ENCODE measurements around the gene ALDH1A1.

The ALDH1A1 gene

GRCh38 chr9:72904267-72905093 lies 48.4 kb downstream of the ALDH1A1 start:
- H3K36me3 Mint-ChIP-seq (ENCODE audit: insufficient read depth): no peaks in the 10 kb centered on the region
- ATAC-seq (replicated peaks; ENCODE audit: extremely low read depth, poor library complexity, severe bottlenecking): no peak
- no peaks in the 10 kb centered on the region for H3K4me1 Mint-ChIP-seq
- no peaks in the 10 kb centered on the region for H3K9me3 Mint-ChIP-seq
- DNase-seq (ENCODE audit: low spot score in 2 of 2): no peak
- H3K27me3 Mint-ChIP-seq: peaks cover 14% of the 10 kb centered on the region
- no peak overlapping the region for H3K27ac Mint-ChIP-seq (ENCODE audit: low read depth)
- no peak overlapping the region for H3K4me3 Mint-ChIP-seq

- Mint-ChIP-seq H3K27ac (ENCODE audit: low read depth) (no peak overlapping the region), H3K9me3 (no peaks in the 10 kb centered on the region), H3K27me3 (peaks cover 14% of the 10 kb centered on the region), H3K4me3 (no peak overlapping the region), H3K36me3 (ENCODE audit: insufficient read depth) (no peaks in the 10 kb centered on the region), H3K4me1 (no peaks in the 10 kb centered on the region)
- no peak for DNase-seq (ENCODE audit: low spot score in 2 of 2)
- no peak for ATAC-seq (replicated peaks; ENCODE audit: extremely low read depth, poor library complexity, severe bottlenecking)
Observed at GRCh38 chr9:72903103-72903502, 49.8 kb downstream of the ALDH1A1 start.

GRCh38 chr9:72902268-72902667 lies 50.6 kb downstream of the ALDH1A1 start:
- H3K4me1 Mint-ChIP-seq: no peaks in the 10 kb centered on the region
- no peaks in the 10 kb centered on the region for H3K9me3 Mint-ChIP-seq
- DNase-seq (ENCODE audit: low spot score in 2 of 2): no peak
- no peaks in the 10 kb centered on the region for H3K36me3 Mint-ChIP-seq (ENCODE audit: insufficient read depth)
- peaks cover 14% of the 10 kb centered on the region for H3K27me3 Mint-ChIP-seq
- H3K27ac Mint-ChIP-seq (ENCODE audit: low read depth): no peak overlapping the region
- no peak overlapping the region for H3K4me3 Mint-ChIP-seq
- no peak for ATAC-seq (replicated peaks; ENCODE audit: extremely low read depth, poor library complexity, severe bottlenecking)

GRCh38 chr9:72899734-72900477 lies 52.9 kb downstream of the ALDH1A1 start:
- no peak for ATAC-seq (replicated peaks; ENCODE audit: extremely low read depth, poor library complexity, severe bottlenecking)

GRCh38 chr9:72898784-72899733 lies 53.8 kb downstream of the ALDH1A1 start:
- H3K27ac Mint-ChIP-seq (ENCODE audit: low read depth): no peak overlapping the region
- no peaks in the 10 kb centered on the region for H3K36me3 Mint-ChIP-seq (ENCODE audit: insufficient read depth)
- no peak for DNase-seq (ENCODE audit: low spot score in 2 of 2)
- H3K4me1 Mint-ChIP-seq: no peaks in the 10 kb centered on the region
- no peaks in the 10 kb centered on the region for H3K9me3 Mint-ChIP-seq
- no peak for ATAC-seq (replicated peaks; ENCODE audit: extremely low read depth, poor library complexity, severe bottlenecking)
- H3K27me3 Mint-ChIP-seq: peaks cover 7% of the 10 kb centered on the region
- H3K4me3 Mint-ChIP-seq: no peak overlapping the region

More at GRCh38 chr9:72899734-72900477, 52.9 kb downstream of the ALDH1A1 start:
- H3K4me3 Mint-ChIP-seq: no peak overlapping the region
- H3K9me3 Mint-ChIP-seq: no peaks in the 10 kb centered on the region
- H3K27ac Mint-ChIP-seq (ENCODE audit: low read depth): no peak overlapping the region
- H3K36me3 Mint-ChIP-seq (ENCODE audit: insufficient read depth): no peaks in the 10 kb centered on the region
- no peaks in the 10 kb centered on the region for H3K4me1 Mint-ChIP-seq
- DNase-seq (ENCODE audit: low spot score in 2 of 2): no peak
- H3K27me3 Mint-ChIP-seq: peaks cover 14% of the 10 kb centered on the region

GRCh38 chr9:72898360-72898759 lies 54.5 kb downstream of the ALDH1A1 start:
- no peaks in the 10 kb centered on the region for H3K36me3 Mint-ChIP-seq (ENCODE audit: insufficient read depth)
- DNase-seq (ENCODE audit: low spot score in 2 of 2): no peak
- H3K4me1 Mint-ChIP-seq: no peaks in the 10 kb centered on the region
- no peak overlapping the region for H3K4me3 Mint-ChIP-seq
- no peaks in the 10 kb centered on the region for H3K9me3 Mint-ChIP-seq
- no peak for ATAC-seq (replicated peaks; ENCODE audit: extremely low read depth, poor library complexity, severe bottlenecking)
- H3K27me3 Mint-ChIP-seq: no peaks in the 10 kb centered on the region
- H3K27ac Mint-ChIP-seq (ENCODE audit: low read depth): no peak overlapping the region

GRCh38 chr9:72897069-72897649 lies 55.7 kb downstream of the ALDH1A1 start:
- Mint-ChIP-seq H3K4me3 (no peak overlapping the region), H3K36me3 (ENCODE audit: insufficient read depth) (no peaks in the 10 kb centered on the region), H3K4me1 (no peaks in the 10 kb centered on the region), H3K27me3 (peaks cover 5% of the 10 kb centered on the region), H3K27ac (ENCODE audit: low read depth) (no peak overlapping the region), H3K9me3 (no peaks in the 10 kb centered on the region)
- no peak for DNase-seq (ENCODE audit: low spot score in 2 of 2)
- ATAC-seq (replicated peaks; ENCODE audit: extremely low read depth, poor library complexity, severe bottlenecking): no peak

GRCh38 chr9:72896439-72896838 lies 56.4 kb downstream of the ALDH1A1 start:
- no peaks in the 10 kb centered on the region for H3K9me3 Mint-ChIP-seq
- H3K27me3 Mint-ChIP-seq: peaks cover 10% of the 10 kb centered on the region
- H3K36me3 Mint-ChIP-seq (ENCODE audit: insufficient read depth): no peaks in the 10 kb centered on the region
- H3K27ac Mint-ChIP-seq (ENCODE audit: low read depth): no peak overlapping the region
- H3K4me3 Mint-ChIP-seq: no peak overlapping the region
- no peaks in the 10 kb centered on the region for H3K4me1 Mint-ChIP-seq
- ATAC-seq (replicated peaks; ENCODE audit: extremely low read depth, poor library complexity, severe bottlenecking) (no peak), DNase-seq (ENCODE audit: low spot score in 2 of 2) (no peak)

GRCh38 chr9:72895122-72895521 lies 57.7 kb downstream of the ALDH1A1 start:
- no peak for ATAC-seq (replicated peaks; ENCODE audit: extremely low read depth, poor library complexity, severe bottlenecking)
- Mint-ChIP-seq H3K4me1 (no peaks in the 10 kb centered on the region), H3K27me3 (peaks cover 11% of the 10 kb centered on the region), H3K4me3 (no peak overlapping the region), H3K27ac (ENCODE audit: low read depth) (no peak overlapping the region), H3K9me3 (no peaks in the 10 kb centered on the region), H3K36me3 (ENCODE audit: insufficient read depth) (no peaks in the 10 kb centered on the region)
- no peak for DNase-seq (ENCODE audit: low spot score in 2 of 2)

GRCh38 chr9:72894342-72894741 lies 58.5 kb downstream of the ALDH1A1 start:
- DNase-seq (ENCODE audit: low spot score in 2 of 2) (no peak), ATAC-seq (replicated peaks; ENCODE audit: extremely low read depth, poor library complexity, severe bottlenecking) (no peak)
- H3K36me3 Mint-ChIP-seq (ENCODE audit: insufficient read depth): no peaks in the 10 kb centered on the region
- H3K9me3 Mint-ChIP-seq: no peaks in the 10 kb centered on the region
- peaks cover 19% of the 10 kb centered on the region for H3K27me3 Mint-ChIP-seq
- H3K27ac Mint-ChIP-seq (ENCODE audit: low read depth): no peak overlapping the region
- H3K4me1 Mint-ChIP-seq: no peaks in the 10 kb centered on the region
- no peak overlapping the region for H3K4me3 Mint-ChIP-seq

- H3K27ac Mint-ChIP-seq (ENCODE audit: low read depth): no peak overlapping the region
- no peaks in the 10 kb centered on the region for H3K9me3 Mint-ChIP-seq
- H3K27me3 Mint-ChIP-seq: peaks cover 25% of the 10 kb centered on the region
- no peak overlapping the region for H3K4me3 Mint-ChIP-seq
- no peaks in the 10 kb centered on the region for H3K4me1 Mint-ChIP-seq
- no peak for ATAC-seq (replicated peaks; ENCODE audit: extremely low read depth, poor library complexity, severe bottlenecking)
- DNase-seq (ENCODE audit: low spot score in 2 of 2): no peak
- no peaks in the 10 kb centered on the region for H3K36me3 Mint-ChIP-seq (ENCODE audit: insufficient read depth)
Observed at GRCh38 chr9:72893437-72893836, 59.4 kb downstream of the ALDH1A1 start.

GRCh38 chr9:72891043-72891442 lies 61.8 kb downstream of the ALDH1A1 start:
- Mint-ChIP-seq H3K27me3 (peaks cover 25% of the 10 kb centered on the region), H3K4me3 (no peak overlapping the region), H3K27ac (ENCODE audit: low read depth) (no peak overlapping the region), H3K9me3 (no peaks in the 10 kb centered on the region), H3K4me1 (no peaks in the 10 kb centered on the region), H3K36me3 (ENCODE audit: insufficient read depth) (no peaks in the 10 kb centered on the region)
- DNase-seq (ENCODE audit: low spot score in 2 of 2): no peak
- ATAC-seq (replicated peaks; ENCODE audit: extremely low read depth, poor library complexity, severe bottlenecking): no peak

Measured in central memory CD8-positive, alpha-beta T cell (primary cell).